ENCODE measurements around the gene ADAMTS16. TPM values are rescaled to one million over a fixed set of nuclear protein-coding genes. Genes with fewer than 3 reads are reported as not detected.

The ADAMTS16 gene
- total RNA-seq, 1 donor, result 0.27 TPM

- no peak for TF ChIP-seq CTCF (IDR thresholded peaks at IDR 0.05; ENCODE audit: insufficient read depth, low read length)
- no peak for DNase-seq (ENCODE audit: low read depth)
- H3K4me3 ChIP-seq (ENCODE audit: low read depth, low read length), result no peak overlapping the region
Measured at GRCh38 chr5:5239191-5239590, 99.1 kb downstream of the ADAMTS16 start.

GRCh38 chr5:5240234-5240633 is 100.1 kb downstream of the ADAMTS16 start:
- no peak for DNase-seq (ENCODE audit: low read depth)
- no peak for TF ChIP-seq CTCF (IDR thresholded peaks at IDR 0.05; ENCODE audit: insufficient read depth, low read length)
- H3K4me3 ChIP-seq (ENCODE audit: low read depth, low read length), result no peak overlapping the region

GRCh38 chr5:5242056-5242455 is 101.9 kb downstream of the ADAMTS16 start:
- no peak for TF ChIP-seq CTCF (IDR thresholded peaks at IDR 0.05; ENCODE audit: insufficient read depth, low read length)
- no peak for DNase-seq (ENCODE audit: low read depth)
- no peak overlapping the region for H3K4me3 ChIP-seq (ENCODE audit: low read depth, low read length)

GRCh38 chr5:5246736-5247135 is 106.6 kb downstream of the ADAMTS16 start:
- no peak overlapping the region for H3K4me3 ChIP-seq (ENCODE audit: low read depth, low read length)
- no peak for TF ChIP-seq CTCF (IDR thresholded peaks at IDR 0.05; ENCODE audit: insufficient read depth, low read length)
- DNase-seq (ENCODE audit: low read depth), result no peak

GRCh38 chr5:5250758-5251157 is 110.6 kb downstream of the ADAMTS16 start:
- DNase-seq (ENCODE audit: low read depth), result no peak
- no peak for TF ChIP-seq CTCF (IDR thresholded peaks at IDR 0.05; ENCODE audit: insufficient read depth, low read length)
- no peak overlapping the region for H3K4me3 ChIP-seq (ENCODE audit: low read depth, low read length)

GRCh38 chr5:5252106-5252505 is 112.0 kb downstream of the ADAMTS16 start:
- no peak for TF ChIP-seq CTCF (IDR thresholded peaks at IDR 0.05; ENCODE audit: insufficient read depth, low read length)
- H3K4me3 ChIP-seq (ENCODE audit: low read depth, low read length), result no peak overlapping the region
- DNase-seq (ENCODE audit: low read depth), result no peak

- TF ChIP-seq CTCF (IDR thresholded peaks at IDR 0.05; ENCODE audit: insufficient read depth, low read length), result no peak
- no peak for DNase-seq (ENCODE audit: low read depth)
- H3K4me3 ChIP-seq (ENCODE audit: low read depth, low read length), result no peak overlapping the region
Measured at GRCh38 chr5:5257353-5257752, 117.2 kb downstream of the ADAMTS16 start.
